Esophagus muscularis mucosa (tissue), 4 donors: ENCODE results near the gene HACD2.

ENCODE experiments used
- EP300 ChIP-seq: sonication (generic); formaldehyde crosslinking; IDR thresholded peaks from one replicate; pipeline ENCODE4 v1.6.1; 2017; ENCODE audit warnings: antibody characterized with exemption
- POLR2A ChIP-seq: fragments of 450-650 bp; IDR thresholded peaks from one replicate; pipeline ENCODE4 v1.6.1; 2017; ENCODE audit warnings: antibody characterized with exemption, moderate library complexity, mild to moderate bottlenecking, low read depth
- POLR2AphosphoS5 ChIP-seq, 2 donors: sonication (generic); formaldehyde crosslinking; IDR thresholded peaks; one replicate each; pipeline ENCODE4 v1.6.1; 2017; ENCODE audit warnings: antibody characterized with exemption in 2 of 2
- TF ChIP-seq, protein P1 (sequence below), 3 experiments: fragments of 200-600 bp in 2 of 3; fragments of 450-650 bp in 1 of 3; sonication (generic) in 2 of 3; IDR thresholded peaks; one replicate each; pipeline ENCODE4 v1.5.1; 2017 to 2019; ENCODE audit warnings: antibody characterized with exemption in 3 of 3, mild to moderate bottlenecking in 2 of 3, moderate library complexity in 1 of 3

DNA sequence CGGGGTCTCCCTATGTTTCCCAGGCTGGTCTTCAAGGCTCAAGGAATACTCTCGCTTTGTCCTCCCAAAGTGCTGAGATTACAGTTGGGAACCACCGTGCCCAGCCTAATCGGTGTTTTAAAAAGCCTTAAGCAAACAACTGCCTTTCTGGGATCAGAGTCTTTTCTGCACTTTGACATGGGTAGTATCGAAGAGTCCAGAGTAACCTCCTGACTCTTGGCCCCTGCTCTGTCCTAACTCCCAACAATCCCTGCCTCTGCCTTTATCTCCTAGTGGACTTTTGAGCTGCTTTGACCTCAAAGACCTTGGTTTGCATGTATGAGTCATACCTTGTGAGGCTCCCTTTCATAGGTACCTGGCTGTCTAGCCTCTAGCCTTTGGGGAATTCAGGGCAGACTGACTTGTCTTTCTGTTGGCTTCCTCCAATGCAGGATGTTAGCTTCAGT is 21.0 kb upstream of the HACD2 start:
- TF ChIP-seq, protein P1, sequence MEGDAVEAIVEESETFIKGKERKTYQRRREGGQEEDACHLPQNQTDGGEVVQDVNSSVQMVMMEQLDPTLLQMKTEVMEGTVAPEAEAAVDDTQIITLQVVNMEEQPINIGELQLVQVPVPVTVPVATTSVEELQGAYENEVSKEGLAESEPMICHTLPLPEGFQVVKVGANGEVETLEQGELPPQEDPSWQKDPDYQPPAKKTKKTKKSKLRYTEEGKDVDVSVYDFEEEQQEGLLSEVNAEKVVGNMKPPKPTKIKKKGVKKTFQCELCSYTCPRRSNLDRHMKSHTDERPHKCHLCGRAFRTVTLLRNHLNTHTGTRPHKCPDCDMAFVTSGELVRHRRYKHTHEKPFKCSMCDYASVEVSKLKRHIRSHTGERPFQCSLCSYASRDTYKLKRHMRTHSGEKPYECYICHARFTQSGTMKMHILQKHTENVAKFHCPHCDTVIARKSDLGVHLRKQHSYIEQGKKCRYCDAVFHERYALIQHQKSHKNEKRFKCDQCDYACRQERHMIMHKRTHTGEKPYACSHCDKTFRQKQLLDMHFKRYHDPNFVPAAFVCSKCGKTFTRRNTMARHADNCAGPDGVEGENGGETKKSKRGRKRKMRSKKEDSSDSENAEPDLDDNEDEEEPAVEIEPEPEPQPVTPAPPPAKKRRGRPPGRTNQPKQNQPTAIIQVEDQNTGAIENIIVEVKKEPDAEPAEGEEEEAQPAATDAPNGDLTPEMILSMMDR (IDR thresholded peaks at IDR 0.05): no peak
- TF ChIP-seq POLR2A (no peak), EP300 (no peak), POLR2AphosphoS5 (IDR thresholded peaks at IDR 0.05) (peak in 1 of 2 donors; percentile 54)
